ENCODE results near the gene SEMA3E.

SEMA3E gene

GRCh38 chr7:83695128-83695960 lies 46.4 kb upstream of the SEMA3E start:
- Histone ChIP-seq H3K9me3 (ENCODE audit: low read length) (no peaks in the 10 kb centered on the region), H3K27ac (ENCODE audit: low read depth, low read length, poor library complexity, severe bottlenecking) (no peak overlapping the region), H3F3A (ENCODE audit: insufficient read depth, low read length) (no peaks in the 10 kb centered on the region), H3K4me2 (ENCODE audit: low read length) (no peak overlapping the region), H3K36me3 (ENCODE audit: insufficient read depth, low read length) (no peaks in the 10 kb centered on the region), H2AFZ (ENCODE audit: low read length) (no peak overlapping the region), H3K27me3 (ENCODE audit: insufficient read depth, low read length) (no peaks in the 10 kb centered on the region), H4K20me1 (ENCODE audit: insufficient read depth, low read length) (no peaks in the 10 kb centered on the region), H3K4me3 (ENCODE audit: low read depth, low read length, poor library complexity, severe bottlenecking) (no peak overlapping the region), H3K9ac (ENCODE audit: low read length) (no peak overlapping the region), H3K79me2 (ENCODE audit: insufficient read depth, low read length) (no peaks in the 10 kb centered on the region), H3K9me2 (ENCODE audit: low read depth, low read length) (no peaks in the 10 kb centered on the region), H3K4me1 (ENCODE audit: insufficient read depth, low read length, severe bottlenecking) (no peaks in the 10 kb centered on the region)
- TF ChIP-seq CTCF (IDR thresholded peaks at IDR 0.05; ENCODE audit: low read length) (no peak), EZH2 (IDR thresholded peaks at IDR 0.05; ENCODE audit: borderline replicate concordance, low read length) (no peak)

GRCh38 chr7:83693256-83693655 lies 44.3 kb upstream of the SEMA3E start:
- H3K36me3 ChIP-seq (ENCODE audit: insufficient read depth, low read length): no peaks in the 10 kb centered on the region
- no peaks in the 10 kb centered on the region for H3K9me2 ChIP-seq (ENCODE audit: low read depth, low read length)
- no peaks in the 10 kb centered on the region for H3K4me1 ChIP-seq (ENCODE audit: insufficient read depth, low read length, severe bottlenecking)
- no peaks in the 10 kb centered on the region for H3F3A ChIP-seq (ENCODE audit: insufficient read depth, low read length)
- H2AFZ ChIP-seq (ENCODE audit: low read length): no peak overlapping the region
- H4K20me1 ChIP-seq (ENCODE audit: insufficient read depth, low read length): no peaks in the 10 kb centered on the region
- H3K4me3 ChIP-seq (ENCODE audit: low read depth, low read length, poor library complexity, severe bottlenecking): no peak overlapping the region
- H3K27ac ChIP-seq (ENCODE audit: low read depth, low read length, poor library complexity, severe bottlenecking): no peak overlapping the region
- no peaks in the 10 kb centered on the region for H3K79me2 ChIP-seq (ENCODE audit: insufficient read depth, low read length)
- TF ChIP-seq EZH2 (IDR thresholded peaks at IDR 0.05; ENCODE audit: borderline replicate concordance, low read length): no peak
- TF ChIP-seq CTCF (IDR thresholded peaks at IDR 0.05; ENCODE audit: low read length): no peak
- no peaks in the 10 kb centered on the region for H3K9me3 ChIP-seq (ENCODE audit: low read length)
- H3K9ac ChIP-seq (ENCODE audit: low read length): no peak overlapping the region
- no peaks in the 10 kb centered on the region for H3K27me3 ChIP-seq (ENCODE audit: insufficient read depth, low read length)
- H3K4me2 ChIP-seq (ENCODE audit: low read length): no peak overlapping the region

DNA sequence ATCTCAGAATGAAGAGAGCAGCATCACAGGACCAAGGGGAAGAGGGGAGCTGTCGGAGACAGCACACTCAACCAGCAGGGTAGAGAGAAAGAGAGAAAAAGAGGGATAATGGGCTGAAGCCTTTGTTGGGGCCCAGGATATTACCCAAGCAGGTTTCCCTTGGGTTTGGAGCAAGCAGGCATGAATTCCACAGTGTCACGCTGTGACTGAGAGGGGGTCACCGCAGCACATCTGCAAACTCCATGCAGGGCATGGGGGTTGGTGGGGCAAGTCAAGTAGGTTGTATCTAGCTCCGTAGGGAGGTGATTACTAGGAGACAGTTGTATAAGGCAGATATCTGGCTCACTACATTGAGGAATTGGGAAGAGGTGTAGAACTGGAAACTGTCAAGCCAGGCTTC lies 42.2 kb upstream of the SEMA3E start:
- no peak overlapping the region for H3K4me2 ChIP-seq (ENCODE audit: low read length)
- no peak overlapping the region for H3K9ac ChIP-seq (ENCODE audit: low read length)
- H3K4me3 ChIP-seq (ENCODE audit: low read depth, low read length, poor library complexity, severe bottlenecking): no peak overlapping the region
- H2AFZ ChIP-seq (ENCODE audit: low read length): no peak overlapping the region
- H3K9me3 ChIP-seq (ENCODE audit: low read length): no peaks in the 10 kb centered on the region
- no peaks in the 10 kb centered on the region for H3F3A ChIP-seq (ENCODE audit: insufficient read depth, low read length)
- H3K27ac ChIP-seq (ENCODE audit: low read depth, low read length, poor library complexity, severe bottlenecking): no peak overlapping the region
- H3K9me2 ChIP-seq (ENCODE audit: low read depth, low read length): no peaks in the 10 kb centered on the region
- no peaks in the 10 kb centered on the region for H3K27me3 ChIP-seq (ENCODE audit: insufficient read depth, low read length)
- no peaks in the 10 kb centered on the region for H3K4me1 ChIP-seq (ENCODE audit: insufficient read depth, low read length, severe bottlenecking)
- no peaks in the 10 kb centered on the region for H3K79me2 ChIP-seq (ENCODE audit: insufficient read depth, low read length)
- H3K36me3 ChIP-seq (ENCODE audit: insufficient read depth, low read length): no peaks in the 10 kb centered on the region
- TF ChIP-seq EZH2 (IDR thresholded peaks at IDR 0.05; ENCODE audit: borderline replicate concordance, low read length) (no peak), CTCF (IDR thresholded peaks at IDR 0.05; ENCODE audit: low read length) (no peak)
- no peaks in the 10 kb centered on the region for H4K20me1 ChIP-seq (ENCODE audit: insufficient read depth, low read length)

All from OCI-LY1 (cell line).